Endothelial cell of umbilical vein (primary cell): ENCODE measurements around the gene DEFB129. TPM values are rescaled to one million over a fixed set of nuclear protein-coding genes. Genes with fewer than 3 reads are reported as not detected.

Source experiments
- BruUV-seq: library from RNA; stranded (reverse); fragments of 400-500 nt; replicated peaks from 2 replicates; lab custom pipeline; 2021; lab: Mats Ljungman, UMichigan
- CTCF ChIA-PET: fragments of 300-600, 350-600 bp; sonication (Branson Sonifier 250); formaldehyde crosslinking; loops from one replicate; lab custom pipeline; 2021; ENCODE audit warnings: antibody characterized with exemption, inconsistent platforms; lab: Charles Lee
- POLR2A ChIA-PET: fragments of 300-600, 350-600 bp; sonication (Branson Sonifier 250); formaldehyde crosslinking; loops from one replicate; lab custom pipeline; 2021; ENCODE audit warnings: antibody characterized with exemption, inconsistent platforms; lab: Charles Lee
- DNase-seq: peaks from one replicate; pipeline ENCODE4 v3.0.0-alpha.2; 2011; ENCODE audit warnings: low read depth, low spot score
- FAIRE-seq: peaks from 2 replicates; lab custom pipeline; 2011; peaks lifted over from hg19 to GRCh38; lab: Jason Lieb, UNC
- H2AFZ ChIP-seq: 2 replicates; pipeline ENCODE4 v1.6.0; 2012; ENCODE audit warnings: low read depth, low read length, control low read depth, inconsistent platforms
- H3K27ac ChIP-seq: 2 replicates; pipeline ENCODE4 v1.5.1; 2011; ENCODE audit warnings: low read depth, mild to moderate bottlenecking, control low read depth, low read length, moderate library complexity; ENCODE audit not compliant: insufficient read depth
- H3K27me3 ChIP-seq, 2 experiments: 2 replicates each; pipeline versions ENCODE4 v1.6.0 to v1.6.1; 2011; ENCODE audit warnings: low read length in 2 of 2, mixed read lengths in 1 of 2; ENCODE audit not compliant: control insufficient read depth in 2 of 2, insufficient read depth in 2 of 2
- H3K36me3 ChIP-seq, 2 experiments: 2 replicates in 1 of 2; 3 replicates in 1 of 2; pipeline ENCODE4 v1.5.1; 2011; ENCODE audit warnings: low read length in 2 of 2, mild to moderate bottlenecking in 1 of 2, moderate library complexity in 1 of 2; ENCODE audit not compliant: control insufficient read depth in 2 of 2, insufficient read depth in 2 of 2; ENCODE audit errors: extremely low read depth in 1 of 2
- H3K4me1 ChIP-seq: 3 replicates; pipeline ENCODE4 v1.5.1; 2011; ENCODE audit warnings: mild to moderate bottlenecking, low read length; ENCODE audit not compliant: control insufficient read depth, insufficient read depth; ENCODE audit errors: extremely low read depth
- H3K4me2 ChIP-seq: 2 replicates; pipeline ENCODE4 v1.6.1; 2011; ENCODE audit warnings: low read length, control low read depth, mixed read lengths; ENCODE audit not compliant: insufficient read depth
- H3K4me3 ChIP-seq, 3 experiments: fragments of 200-600 bp in 1 of 3; sonication (generic), shearing (Covaris generic) in 1 of 3; replicated peaks in 1 of 3; 2 replicates each; pipeline ENCODE4 v1.5.1; 2011 to 2016; ENCODE audit warnings: control low read depth in 3 of 3, low read length in 3 of 3, mild to moderate bottlenecking in 2 of 3, inconsistent platforms in 1 of 3, low read depth in 1 of 3, moderate library complexity in 1 of 3; ENCODE audit not compliant: insufficient read depth in 1 of 3
- H3K79me2 ChIP-seq: 2 replicates; pipeline ENCODE4 v1.6.0; 2012; ENCODE audit warnings: low read length, inconsistent platforms; ENCODE audit not compliant: control insufficient read depth, insufficient read depth
- H3K9ac ChIP-seq: replicated peaks from 2 replicates; pipeline ENCODE3; 2011; ENCODE audit warnings: low read length, control low read depth; ENCODE audit not compliant: insufficient read depth; ENCODE audit errors: extremely low read depth
- H3K9me1 ChIP-seq: replicated peaks from 3 replicates; pipeline ENCODE4 v1.6.0; 2011; ENCODE audit warnings: mild to moderate bottlenecking, low read length; ENCODE audit not compliant: control insufficient read depth, insufficient read depth; ENCODE audit errors: extremely low read depth
- H3K9me3 ChIP-seq: replicated peaks from 2 replicates; pipeline ENCODE4 v1.5.1; 2012; ENCODE audit warnings: low read length, inconsistent platforms; ENCODE audit not compliant: control insufficient read depth, insufficient read depth
- H4K20me1 ChIP-seq: replicated peaks from 2 replicates; pipeline ENCODE3; 2011; ENCODE audit warnings: mild to moderate bottlenecking, low read length; ENCODE audit not compliant: control insufficient read depth, insufficient read depth; ENCODE audit errors: extremely low read depth
- EZH2 ChIP-seq: IDR thresholded peaks from 2 replicates; pipeline ENCODE4 v1.6.1; 2012; ENCODE audit warnings: borderline replicate concordance, low read depth, mild to moderate bottlenecking, moderate library complexity, low read length, inconsistent platforms; ENCODE audit not compliant: severe bottlenecking
- FOS ChIP-seq: IDR thresholded peaks from 2 replicates; pipeline ENCODE4 v1.6.1; 2011; ENCODE audit warnings: mild to moderate bottlenecking, low read length, moderate library complexity, borderline replicate concordance; ENCODE audit not compliant: insufficient read depth
- GATA2 ChIP-seq: IDR thresholded peaks from 2 replicates; pipeline ENCODE4 v1.7.0; 2011; ENCODE audit warnings: low read depth, mild to moderate bottlenecking, moderate library complexity, mixed read lengths, low read length; ENCODE audit not compliant: insufficient read length, insufficient read depth
- JUN ChIP-seq: IDR thresholded peaks from 2 replicates; pipeline ENCODE4 v1.6.1; 2011; ENCODE audit warnings: borderline replicate concordance, low read depth; ENCODE audit not compliant: insufficient read length, insufficient read depth
- MYC ChIP-seq: IDR thresholded peaks from one replicate; pipeline ENCODE4 v1.6.1; 2011; ENCODE audit warnings: mild to moderate bottlenecking, low read depth, low read length
- POLR2A ChIP-seq: IDR thresholded peaks from 2 replicates; pipeline ENCODE4 v1.6.1; 2012; ENCODE audit warnings: low read depth, mild to moderate bottlenecking, control low read depth, low read length
- POLR2AphosphoS5 ChIP-seq: IDR thresholded peaks from 2 replicates; pipeline ENCODE4 v1.6.1; 2012; ENCODE audit warnings: low read depth, mild to moderate bottlenecking, control low read depth, low read length, moderate library complexity; ENCODE audit not compliant: insufficient read depth
- dilution Hi-C: fragments of 300-500 bp; cut with MboI; formaldehyde crosslinking; loops from one replicate; pipeline ENCODE4 v1.15.0; 2019; ENCODE audit warnings: low sequenced_read_pairs; ENCODE audit not compliant: extremely low pct_ligation_motif_present
- intact Hi-C: fragments of 100-400 bp; cut with micrococcal nuclease; formaldehyde crosslinking; loops from one replicate; pipeline ENCODE4 v1.10.0; 2022
- polyA plus RNA-seq, 4 experiments: library from polyadenylated mRNA; depleted of rRNA in 3 of 4; stranded (reverse) in 3 of 4; unstranded in 1 of 4; fragments of >200 nt; gene quantifications; 2 replicates each; pipeline versions ENCODE4 v1.2.1 to v1.2.3, GENCODE V29; 2011 to 2012; ENCODE audit warnings: missing spikeins in 1 of 4
- total RNA-seq: library from RNA; stranded (reverse); gene quantifications from 2 replicates; pipeline ENCODE4 v1.2.3, GENCODE V29; 2021
- TF ChIP-seq, protein P1 (sequence below): IDR thresholded peaks from 2 replicates; pipeline ENCODE4 v1.6.1; 2011; ENCODE audit not compliant: insufficient read depth, insufficient read length
- TF ChIP-seq, protein P2 (sequence below), 2 donors: IDR thresholded peaks; 1 replicate in 1 of 2; 2 replicates in 1 of 2; pipeline ENCODE4 v1.5.1; 2011; ENCODE audit warnings: low read length in 2 of 2, mild to moderate bottlenecking in 2 of 2, moderate library complexity in 2 of 2, control low read depth in 1 of 2, inconsistent platforms in 1 of 2, low read depth in 1 of 2; ENCODE audit not compliant: insufficient read depth in 1 of 2; ENCODE audit errors: extremely low read depth in 1 of 2

The DEFB129 gene
- total and polyA plus RNA-seq, 2 donors (not counting 3 experiments of a cell fraction or from before 2014, with no cell fraction given): not detected

DNA sequence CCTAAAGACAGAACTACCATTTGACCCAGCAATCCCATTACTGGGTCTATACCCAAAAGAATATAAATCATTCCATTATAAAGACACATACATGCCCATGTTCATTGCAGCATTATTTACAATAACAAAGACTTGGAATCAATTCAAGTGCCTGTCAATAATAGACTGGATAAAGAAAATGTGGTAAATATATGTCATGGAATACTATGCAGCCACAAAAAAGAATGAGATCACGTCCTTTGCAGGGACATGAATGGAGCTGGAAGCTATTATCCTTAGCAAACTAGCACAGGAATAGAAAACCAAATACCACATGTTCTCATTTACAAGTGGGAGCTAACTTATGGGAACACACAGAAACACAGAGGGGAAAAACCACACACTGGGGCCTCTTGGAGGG, 28.8 kb upstream of the DEFB129 start:
- no peaks in the 10 kb centered on the region for H4K20me1 ChIP-seq
- no peaks in the 10 kb centered on the region for H3K9me3 ChIP-seq
- no peaks in the 10 kb centered on the region for H3K4me1 ChIP-seq
- H2AFZ ChIP-seq: no peak overlapping the region
- FAIRE-seq (no peak), DNase-seq (no peak)
- peaks cover 1 to 3% of the 10 kb centered on the region in 2 experiments for H3K27me3 ChIP-seq
- no peak overlapping the region for H3K9ac ChIP-seq
- CTCF ChIA-PET: no interaction called here
- H3K36me3 ChIP-seq: no peaks in the 10 kb centered on the region
- no peaks in the 10 kb centered on the region for H3K9me1 ChIP-seq
- intact Hi-C loops (no loop called here), dilution Hi-C loops (no loop called here)
- no TSS peak for BruUV-seq
- POLR2A ChIA-PET: no interaction called here
- H3K79me2 ChIP-seq: no peaks in the 10 kb centered on the region
- no peak overlapping the region for H3K4me3 ChIP-seq
- no peak overlapping the region for H3K4me2 ChIP-seq
- H3K27ac ChIP-seq: no peak overlapping the region
- TF ChIP-seq GATA2: no peak
- TF ChIP-seq, protein P1, sequence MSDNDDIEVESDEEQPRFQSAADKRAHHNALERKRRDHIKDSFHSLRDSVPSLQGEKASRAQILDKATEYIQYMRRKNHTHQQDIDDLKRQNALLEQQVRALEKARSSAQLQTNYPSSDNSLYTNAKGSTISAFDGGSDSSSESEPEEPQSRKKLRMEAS: no peak
- no peak for TF ChIP-seq FOS
- no peak for TF ChIP-seq EZH2
- TF ChIP-seq JUN: no peak
- TF ChIP-seq, protein P2, sequence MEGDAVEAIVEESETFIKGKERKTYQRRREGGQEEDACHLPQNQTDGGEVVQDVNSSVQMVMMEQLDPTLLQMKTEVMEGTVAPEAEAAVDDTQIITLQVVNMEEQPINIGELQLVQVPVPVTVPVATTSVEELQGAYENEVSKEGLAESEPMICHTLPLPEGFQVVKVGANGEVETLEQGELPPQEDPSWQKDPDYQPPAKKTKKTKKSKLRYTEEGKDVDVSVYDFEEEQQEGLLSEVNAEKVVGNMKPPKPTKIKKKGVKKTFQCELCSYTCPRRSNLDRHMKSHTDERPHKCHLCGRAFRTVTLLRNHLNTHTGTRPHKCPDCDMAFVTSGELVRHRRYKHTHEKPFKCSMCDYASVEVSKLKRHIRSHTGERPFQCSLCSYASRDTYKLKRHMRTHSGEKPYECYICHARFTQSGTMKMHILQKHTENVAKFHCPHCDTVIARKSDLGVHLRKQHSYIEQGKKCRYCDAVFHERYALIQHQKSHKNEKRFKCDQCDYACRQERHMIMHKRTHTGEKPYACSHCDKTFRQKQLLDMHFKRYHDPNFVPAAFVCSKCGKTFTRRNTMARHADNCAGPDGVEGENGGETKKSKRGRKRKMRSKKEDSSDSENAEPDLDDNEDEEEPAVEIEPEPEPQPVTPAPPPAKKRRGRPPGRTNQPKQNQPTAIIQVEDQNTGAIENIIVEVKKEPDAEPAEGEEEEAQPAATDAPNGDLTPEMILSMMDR (IDR thresholded peaks at IDR 0.05; ENCODE audit: extremely low read depth in 1 of 2, insufficient read depth in 1 of 2, low read depth in 1 of 2, low read length in 2 of 2): no peak
- TF ChIP-seq POLR2A: no peak
- TF ChIP-seq POLR2AphosphoS5: no peak
- no peak for TF ChIP-seq MYC
